ENCODE data around the gene ARSB.

Gene ARSB

DNA sequence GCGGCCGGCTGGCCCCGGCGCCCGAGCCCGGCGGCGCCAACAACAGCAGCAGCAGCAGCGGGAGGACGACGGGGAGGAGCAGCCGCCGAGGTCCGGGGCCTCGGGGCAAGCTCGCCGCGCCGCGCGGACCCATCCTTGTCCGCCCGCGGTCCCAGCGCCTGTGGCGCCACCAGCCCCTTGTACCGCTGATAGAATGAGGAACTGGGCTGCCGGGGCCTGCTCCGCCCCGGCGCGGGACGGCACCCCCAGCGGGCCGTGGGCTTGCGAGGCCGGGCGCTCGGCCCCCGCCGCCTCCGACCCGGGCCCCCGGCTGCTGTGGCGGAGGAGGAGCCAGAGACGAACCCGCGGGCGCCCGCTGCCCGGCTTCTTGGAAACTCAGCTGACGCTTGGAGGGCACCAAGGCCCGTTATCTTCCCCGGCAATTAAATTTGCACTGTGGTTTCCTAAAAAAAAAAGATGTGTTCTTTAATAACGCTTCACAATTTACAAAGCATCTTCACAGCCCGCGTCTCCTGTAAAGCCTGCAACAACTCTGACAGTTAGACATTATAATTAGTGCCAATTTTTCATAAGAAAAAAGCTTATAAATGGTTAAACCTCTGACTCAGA, at the start of gene ARSB:
TSS of gene ARSB (minus strand) at position 195 of the 609 bp plus-strand sequence. CDS start at position 133, 62 bp downstream.
- DNase-seq (ENCODE audit: low read depth) = no peak

GRCh38 chr5:79032782-79033181, 47.7 kb upstream of the ARSB start:
- DNase-seq (ENCODE audit: low read depth) = no peak

DNA sequence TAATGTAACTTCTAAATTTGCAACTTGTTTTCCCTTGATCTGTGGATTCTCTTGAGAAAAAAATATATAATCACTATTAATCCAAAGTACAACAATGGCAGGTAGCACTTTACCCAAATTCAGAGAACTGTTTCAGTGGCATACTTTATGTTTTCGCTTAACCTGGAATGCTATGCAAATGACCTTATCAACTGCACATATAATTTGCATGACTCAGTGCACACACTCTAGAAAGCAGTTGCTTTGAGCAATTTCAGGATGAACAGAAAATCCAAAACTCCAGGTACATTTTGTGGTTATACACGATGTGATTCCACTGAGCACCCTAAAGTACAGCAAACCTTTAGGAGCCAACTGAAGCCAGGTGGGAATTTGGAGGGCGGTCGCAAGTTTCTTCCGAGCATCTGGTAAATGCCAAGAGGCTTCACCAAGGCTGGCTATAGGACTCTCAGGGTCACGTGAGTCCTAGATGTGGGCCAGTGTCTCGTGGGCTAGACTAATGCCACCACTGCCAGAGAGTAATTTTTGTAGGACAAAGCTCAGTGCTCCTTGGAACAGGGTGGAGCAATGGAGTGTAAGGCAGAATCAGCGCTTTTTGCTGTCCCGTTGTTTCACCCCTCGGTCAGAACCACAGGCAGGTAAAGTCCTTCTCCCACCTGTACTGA, 47.1 kb upstream of the ARSB start:
- no peak for DNase-seq (ENCODE audit: low read depth)

- DNase-seq (ENCODE audit: low read depth) = no peak
These were observed 46.4 kb upstream of the ARSB start for GRCh38 chr5:79031485-79031867.

DNA sequence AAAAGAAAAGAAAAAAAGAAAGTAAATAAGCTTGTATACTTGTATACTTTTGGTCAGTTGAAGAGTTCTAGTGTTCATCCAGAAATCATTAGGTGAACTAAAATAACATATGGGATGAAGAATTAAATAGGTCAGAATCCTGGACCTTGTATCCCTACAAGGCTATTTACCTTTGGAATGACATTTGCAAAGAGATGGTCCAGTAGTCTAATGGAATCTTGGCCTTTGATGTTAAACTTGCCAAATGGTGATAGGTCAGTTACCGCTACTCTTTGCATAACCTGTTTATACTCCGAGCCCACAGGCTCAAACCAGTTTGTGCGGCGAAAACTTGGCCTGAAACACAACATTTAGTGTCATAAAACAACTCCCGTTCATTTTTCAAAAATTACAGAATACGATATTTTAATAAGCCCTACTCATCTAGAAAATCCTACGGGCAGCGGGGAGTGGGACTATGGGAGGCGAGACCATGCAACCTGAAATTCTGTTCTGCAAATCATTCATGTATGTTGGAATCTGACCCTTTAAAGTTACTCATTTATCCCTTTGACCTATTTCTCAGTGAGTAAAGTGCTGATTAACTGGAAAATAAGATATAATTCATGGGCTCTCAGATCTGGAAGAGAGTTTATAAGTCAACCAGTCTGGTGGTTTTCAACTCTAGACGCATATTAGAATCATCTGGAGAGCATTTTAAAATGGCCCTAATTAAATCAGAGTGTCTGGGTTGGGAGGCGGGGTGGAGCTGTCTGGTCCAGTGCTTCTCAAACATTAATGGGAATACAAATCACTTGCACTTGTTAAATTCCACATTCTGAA, 45.8 kb upstream of the ARSB start:
- no peak for DNase-seq (ENCODE audit: low read depth)

- DNase-seq (ENCODE audit: low read depth) = peak; percentile 45
These were observed 40.0 kb upstream of the ARSB start for GRCh38 chr5:79025054-79025472.

DNA sequence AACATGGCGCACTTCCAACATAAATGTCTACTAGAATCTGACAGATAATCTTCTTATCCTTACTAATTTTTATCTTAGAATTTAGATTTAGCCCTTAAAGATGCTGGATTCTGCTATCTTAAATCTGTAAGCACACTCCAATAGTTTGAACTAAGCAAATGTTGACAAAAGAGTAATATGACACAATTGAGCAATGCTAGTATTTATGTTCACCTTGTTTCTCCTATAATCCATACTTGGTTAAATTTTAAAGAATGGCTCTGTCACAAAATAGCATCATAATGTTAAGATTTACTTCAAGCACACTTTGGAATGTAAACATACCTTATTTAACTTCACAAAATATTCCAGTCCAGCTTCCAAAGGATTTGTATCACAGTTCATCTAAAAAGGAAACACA, 38.8 kb upstream of the ARSB start:
- no peak for DNase-seq (ENCODE audit: low read depth)

DNA sequence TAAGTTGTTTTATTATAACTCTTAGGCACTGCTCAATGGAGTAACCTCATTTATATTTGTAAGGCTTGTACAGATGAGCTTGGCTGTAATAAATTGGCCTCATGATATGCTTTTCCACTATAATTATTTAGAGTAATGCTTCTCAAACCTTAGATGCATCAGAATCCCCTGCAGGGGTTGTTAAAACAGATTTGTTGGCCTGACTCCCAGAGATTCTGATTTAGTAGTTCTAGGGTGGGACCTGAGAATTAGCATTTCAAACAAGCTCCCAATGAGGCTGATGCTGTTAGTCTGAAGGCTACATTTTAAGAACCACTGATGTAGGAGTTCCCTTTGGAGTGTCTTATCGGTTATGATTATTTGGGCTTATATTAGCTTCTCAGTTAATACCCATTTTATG, 38.2 kb upstream of the ARSB start:
- DNase-seq (ENCODE audit: low read depth) = no peak

GRCh38 chr5:79022771-79023170, 37.7 kb upstream of the ARSB start:
- DNase-seq (ENCODE audit: low read depth) = no peak

GRCh38 chr5:79021753-79022152, 36.6 kb upstream of the ARSB start:
- no peak for DNase-seq (ENCODE audit: low read depth)

DNA sequence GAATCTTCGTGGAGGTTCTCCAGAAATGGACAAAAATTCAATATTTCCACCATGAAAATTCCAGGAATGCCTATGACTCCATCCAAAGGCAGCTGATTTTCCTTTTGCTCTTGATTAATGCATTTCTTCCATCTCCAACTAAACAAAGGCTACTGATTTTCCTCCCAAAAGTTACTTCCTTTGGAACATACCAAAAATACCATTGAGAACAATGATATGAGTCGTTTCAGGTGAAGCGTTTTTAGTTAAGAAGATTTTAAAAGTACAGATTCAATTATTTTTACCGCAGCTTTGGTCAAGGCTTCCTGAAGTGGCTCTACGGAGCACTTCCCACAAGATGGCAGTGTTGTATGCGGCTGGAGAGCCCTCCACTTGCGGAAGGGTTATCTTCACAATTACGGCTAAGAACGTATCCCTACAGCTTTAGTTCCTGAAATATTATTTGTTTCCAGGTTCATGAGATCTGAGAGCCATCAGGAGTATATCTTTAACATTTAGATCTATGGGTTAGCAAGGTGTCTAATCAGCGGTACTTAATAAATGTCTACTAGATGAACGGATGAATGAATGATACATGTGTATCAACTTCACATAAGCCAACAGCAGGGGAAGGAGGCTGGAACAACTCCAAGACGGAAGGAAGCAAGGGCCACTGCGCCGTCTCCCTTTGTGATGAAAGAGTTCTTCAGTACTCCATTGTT, 35.9 kb upstream of the ARSB start:
- DNase-seq (ENCODE audit: low read depth) = peak; percentile 54

DNA sequence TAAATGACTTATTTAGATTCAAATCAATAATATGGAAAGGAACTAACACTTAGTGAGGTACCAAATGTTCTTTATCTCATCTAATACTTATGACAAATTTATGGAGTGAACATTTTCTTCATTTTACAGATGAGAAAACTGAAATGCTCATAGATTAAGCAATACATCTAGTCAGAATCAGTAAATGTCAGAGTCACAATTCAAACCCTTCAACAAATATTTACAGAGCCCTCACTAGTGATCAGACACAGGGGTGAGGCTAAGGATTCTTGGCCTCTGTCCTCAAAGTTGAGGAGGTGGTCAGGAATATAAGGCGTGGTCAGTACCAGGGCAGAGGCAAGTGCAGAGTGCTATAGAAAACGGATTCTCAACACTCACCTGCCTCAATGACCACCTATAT, 29.5 kb upstream of the ARSB start:
- no peak for DNase-seq (ENCODE audit: low read depth)

GRCh38 chr5:79011869-79012268, 26.8 kb upstream of the ARSB start:
- DNase-seq (ENCODE audit: low read depth) = no peak

DNA sequence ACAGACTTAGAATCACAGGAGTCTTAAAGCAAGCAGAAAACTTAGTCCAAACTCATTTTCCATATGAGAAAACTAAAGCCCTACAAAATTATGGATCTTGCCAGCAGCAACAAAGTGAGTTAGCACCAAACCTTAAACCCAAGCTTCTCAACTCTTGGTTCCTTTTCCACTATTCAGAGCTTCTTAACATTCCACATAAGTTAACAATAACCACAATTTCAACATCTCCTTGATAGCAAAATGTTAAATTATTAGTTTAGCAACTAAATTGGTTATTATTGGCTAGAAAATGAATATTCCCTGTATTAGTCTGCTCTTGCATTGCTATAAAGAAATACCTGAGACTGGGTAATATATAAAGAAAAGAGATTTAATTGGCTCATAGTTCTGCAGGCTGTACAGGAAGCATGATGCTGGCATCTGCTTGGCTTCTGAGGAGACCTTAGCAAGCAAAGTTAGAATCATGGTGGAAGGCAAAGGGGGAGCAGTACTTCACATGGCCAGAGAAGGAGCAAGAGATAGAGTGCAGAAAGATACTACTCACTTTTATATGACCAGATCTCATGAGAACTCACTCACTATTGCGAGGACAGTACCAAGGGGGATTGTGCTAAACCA, 26.2 kb upstream of the ARSB start:
- DNase-seq (ENCODE audit: low read depth) = peak; percentile 62

DNA sequence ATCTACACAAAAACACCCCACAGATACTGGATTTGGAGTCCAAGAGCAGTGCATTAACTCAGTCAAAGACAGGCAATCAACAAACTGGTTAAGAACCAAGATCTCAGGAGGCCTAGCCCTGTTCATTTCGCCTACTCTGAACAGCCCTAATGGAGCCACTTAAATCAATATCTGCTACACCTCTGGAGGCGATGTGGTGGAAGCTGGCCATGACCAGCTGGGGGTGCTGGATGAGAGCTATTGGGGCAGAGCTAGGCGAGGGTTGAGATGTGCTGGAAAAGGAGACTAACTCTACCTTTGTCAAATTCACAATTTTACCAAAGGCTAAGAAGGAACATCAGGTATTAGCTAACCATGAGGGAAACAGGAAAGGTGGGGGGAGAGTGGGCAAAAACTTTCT, 23.3 kb upstream of the ARSB start:
- DNase-seq (ENCODE audit: low read depth) = no peak

DNA sequence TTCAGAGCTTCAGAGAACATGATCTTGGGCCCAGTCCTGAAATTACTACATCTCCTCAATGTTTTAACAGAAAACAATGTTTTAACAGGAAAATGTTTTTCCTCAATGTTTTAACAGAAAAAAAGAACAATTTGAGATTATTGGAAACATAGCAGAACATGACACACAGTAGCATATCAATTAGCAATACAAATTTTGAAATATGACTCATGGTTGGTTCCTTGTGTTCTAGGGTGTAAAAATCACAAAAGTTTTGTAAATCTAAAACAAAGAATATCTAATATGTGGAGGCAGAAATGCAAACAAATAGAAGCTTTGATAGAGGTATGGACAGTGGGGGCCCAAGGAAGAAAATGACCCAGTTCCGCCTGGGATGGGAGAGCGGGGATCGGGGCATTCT, 22.8 kb upstream of the ARSB start:
- DNase-seq (ENCODE audit: low read depth) = no peak

DNA sequence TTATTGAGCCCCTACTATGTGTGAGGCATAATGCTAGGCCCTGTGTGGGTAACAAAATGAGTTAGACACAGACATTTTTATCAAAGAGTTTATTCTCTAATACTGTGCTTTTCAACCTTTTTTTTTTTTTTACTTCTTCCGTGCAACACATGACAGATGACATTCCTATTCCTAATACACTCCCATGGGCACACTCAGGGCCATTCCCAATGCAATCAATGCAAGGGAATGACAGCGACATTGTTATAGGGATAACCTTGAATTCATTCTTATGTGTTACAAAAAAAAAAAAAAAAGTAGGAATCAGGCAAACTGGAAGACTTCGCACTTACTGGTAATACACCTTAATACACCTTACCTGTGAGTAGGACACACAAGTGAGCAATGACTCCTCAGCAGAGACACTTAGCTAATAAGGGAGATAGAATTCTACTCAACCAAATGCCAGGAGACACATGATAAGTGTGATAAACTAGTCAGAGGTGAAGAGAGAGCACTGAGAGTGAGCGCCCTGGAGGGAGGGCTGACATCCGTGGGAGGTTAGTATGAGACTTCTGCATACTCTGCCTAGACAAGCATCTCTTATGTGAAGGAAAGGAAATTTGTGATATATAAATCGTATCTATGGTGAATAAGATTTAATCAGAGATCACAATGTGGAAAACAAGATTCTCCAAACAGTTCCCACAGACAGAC, 21.0 kb upstream of the ARSB start:
- no peak for DNase-seq (ENCODE audit: low read depth)

DNA sequence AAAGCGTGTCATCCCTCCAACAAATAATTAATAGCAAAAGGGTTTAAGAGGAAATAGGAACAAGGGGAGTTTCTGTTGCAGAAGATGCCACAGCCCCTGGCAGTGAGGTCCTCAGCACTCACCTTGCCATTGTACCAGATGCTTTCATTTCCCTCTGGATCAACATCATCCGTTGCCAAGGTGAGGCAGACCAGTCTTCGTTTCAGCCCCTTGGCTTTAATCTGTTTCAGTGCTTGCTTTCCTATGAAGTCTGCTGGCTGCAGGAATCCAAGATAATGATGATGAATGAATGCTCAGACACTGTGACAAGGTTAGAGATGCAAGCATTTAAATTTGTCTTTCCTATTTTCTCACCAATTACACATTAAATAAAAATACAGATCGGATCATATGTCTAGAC, 20.0 kb upstream of the ARSB start:
- DNase-seq (ENCODE audit: low read depth) = no peak

DNA sequence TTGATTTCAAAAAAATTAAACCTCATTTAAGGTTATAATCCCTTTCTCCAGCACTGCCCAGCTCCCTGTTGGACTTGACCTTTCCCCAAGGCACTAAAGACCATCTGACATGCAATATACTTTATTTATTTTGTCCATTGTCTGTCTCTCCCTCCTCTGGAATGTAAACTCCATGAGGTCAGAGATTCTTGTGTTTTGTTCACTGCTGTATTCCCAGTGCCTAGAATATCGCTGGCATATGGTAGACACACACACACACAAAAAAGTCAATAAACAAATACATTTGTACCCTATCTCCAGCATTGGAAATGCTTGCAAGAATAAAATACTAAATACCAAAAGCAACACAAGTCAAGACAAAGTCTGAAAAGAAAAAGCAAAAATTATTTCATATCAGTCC, 17.3 kb upstream of the ARSB start:
- DNase-seq (ENCODE audit: low read depth) = no peak

- DNase-seq (ENCODE audit: low read depth) = no peak
These were observed 16.4 kb upstream of the ARSB start for GRCh38 chr5:79001471-79001870.

GRCh38 chr5:78997090-78997489, 12.0 kb upstream of the ARSB start:
- DNase-seq (ENCODE audit: low read depth) = no peak
